ENCODE results near the gene PHLPP1. TPM values are rescaled to one million over a fixed set of nuclear protein-coding genes. Genes with fewer than 3 reads are reported as not detected.

Gene PHLPP1
- total RNA-seq, 1 experiment from 2014 or later = 39.9 TPM

DNA sequence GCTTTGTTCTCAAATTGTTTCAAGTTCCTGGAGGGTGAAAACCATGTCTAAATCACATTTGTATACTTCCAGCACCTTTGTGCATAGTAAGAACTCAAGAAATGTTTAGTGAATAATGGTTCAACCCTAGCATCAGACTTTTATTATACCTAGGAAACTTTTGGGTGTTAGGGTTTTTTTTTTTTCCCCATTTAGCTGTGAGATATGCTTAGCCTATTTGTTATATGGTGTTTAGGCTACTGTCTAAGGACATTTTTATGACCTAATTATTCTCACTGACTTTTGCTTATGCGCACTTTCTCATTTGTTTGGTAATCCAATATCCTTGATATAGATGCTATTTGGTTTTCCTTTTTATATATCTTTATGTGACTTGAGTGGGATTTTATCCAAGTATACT lies 164.7 kb downstream of the PHLPP1 start:
- H3K27ac ChIP-seq (ENCODE audit: insufficient read length, low read depth, low read length) = no peak overlapping the region
- no peaks in the 10 kb centered on the region for H3K9me3 ChIP-seq (ENCODE audit: control insufficient read depth, low read depth, low read length)
- peaks cover 22% of the 10 kb centered on the region; the same call in 1 of the 2 replicates for H3K4me1 ChIP-seq (ENCODE audit: insufficient read depth, low read length)
- no peak overlapping the region for H2AFZ ChIP-seq (ENCODE audit: low read length)
- no peak overlapping the region for H2BK120ac ChIP-seq (ENCODE audit: low read depth, low read length, poor library complexity, severe bottlenecking)
- no peak overlapping the region for H4K8ac ChIP-seq (replicated peaks; ENCODE audit: insufficient read length, low read depth, low read length)
- H3K14ac ChIP-seq (ENCODE audit: insufficient read depth, low read length) = no peak overlapping the region
- peak overlapping the region in 2 of 3 experiments; percentile 24 to 68; a peak in 5 of 7 replicates for H3K27ac Mint-ChIP-seq
- no peak overlapping the region for H2BK12ac ChIP-seq (ENCODE audit: insufficient read length, low read depth, low read length)
- H3K27me3 Mint-ChIP-seq (ENCODE audit: low read depth) = no peaks in the 10 kb centered on the region
- H3T11ph ChIP-seq (ENCODE audit: low read length) = no peak overlapping the region
- no peak overlapping the region for H2BK5ac ChIP-seq (ENCODE audit: insufficient read length, low read length)
- TF ChIP-seq, protein P1, sequence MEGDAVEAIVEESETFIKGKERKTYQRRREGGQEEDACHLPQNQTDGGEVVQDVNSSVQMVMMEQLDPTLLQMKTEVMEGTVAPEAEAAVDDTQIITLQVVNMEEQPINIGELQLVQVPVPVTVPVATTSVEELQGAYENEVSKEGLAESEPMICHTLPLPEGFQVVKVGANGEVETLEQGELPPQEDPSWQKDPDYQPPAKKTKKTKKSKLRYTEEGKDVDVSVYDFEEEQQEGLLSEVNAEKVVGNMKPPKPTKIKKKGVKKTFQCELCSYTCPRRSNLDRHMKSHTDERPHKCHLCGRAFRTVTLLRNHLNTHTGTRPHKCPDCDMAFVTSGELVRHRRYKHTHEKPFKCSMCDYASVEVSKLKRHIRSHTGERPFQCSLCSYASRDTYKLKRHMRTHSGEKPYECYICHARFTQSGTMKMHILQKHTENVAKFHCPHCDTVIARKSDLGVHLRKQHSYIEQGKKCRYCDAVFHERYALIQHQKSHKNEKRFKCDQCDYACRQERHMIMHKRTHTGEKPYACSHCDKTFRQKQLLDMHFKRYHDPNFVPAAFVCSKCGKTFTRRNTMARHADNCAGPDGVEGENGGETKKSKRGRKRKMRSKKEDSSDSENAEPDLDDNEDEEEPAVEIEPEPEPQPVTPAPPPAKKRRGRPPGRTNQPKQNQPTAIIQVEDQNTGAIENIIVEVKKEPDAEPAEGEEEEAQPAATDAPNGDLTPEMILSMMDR (conservative IDR thresholded peaks at IDR 0.05) = no peak
- no peaks in the 10 kb centered on the region for H4K20me1 ChIP-seq (ENCODE audit: control insufficient read depth, insufficient read depth, insufficient read length)
- peaks cover 0 to 7% (median 5%) of the 10 kb centered on the region in 3 experiments; a peak in 5 of 7 replicates for H3K36me3 Mint-ChIP-seq (ENCODE audit: insufficient read depth in 1 of 3, low read depth in 3 of 3)
- no peak overlapping the region for H2AK5ac ChIP-seq (ENCODE audit: insufficient read length, low read length)
- H4K91ac ChIP-seq (ENCODE audit: insufficient read length, low read depth, low read length) = no peak overlapping the region
- H3K23me2 ChIP-seq (ENCODE audit: insufficient read length, low read depth, low read length, poor library complexity, severe bottlenecking) = no peaks in the 10 kb centered on the region
- H3K4ac ChIP-seq (ENCODE audit: low read depth, low read length) = no peak overlapping the region
- H3K56ac ChIP-seq (ENCODE audit: insufficient read length, low read depth, low read length) = no peak overlapping the region
- H2BK15ac ChIP-seq (ENCODE audit: low read depth, low read length) = no peak overlapping the region
- H3K27me3 ChIP-seq (ENCODE audit: insufficient read depth, low read length) = no peaks in the 10 kb centered on the region
- H3K79me1 ChIP-seq (ENCODE audit: insufficient read depth, low read depth, low read length, poor library complexity, severe bottlenecking) = peaks cover 6% of the 10 kb centered on the region
- H3K9me3 Mint-ChIP-seq = no peaks in the 10 kb centered on the region; a peak in 1 of 5 replicates
- H3K79me2 ChIP-seq (ENCODE audit: insufficient read depth, low read length) = peaks cover 8% of the 10 kb centered on the region; the same call in 1 of the 2 replicates
- H2BK20ac ChIP-seq (ENCODE audit: low read depth, low read length, poor library complexity, severe bottlenecking) = no peak overlapping the region
- no peak overlapping the region for H3K23ac ChIP-seq (ENCODE audit: insufficient read length, low read depth, low read length)
- no peak overlapping the region for H3K9ac ChIP-seq (ENCODE audit: extremely low read depth, insufficient read length, low read length)
- no peak overlapping the region for H3K18ac ChIP-seq (ENCODE audit: insufficient read length, low read depth, low read length)
- WGBS (ENCODE audit: extremely low coverage, insufficient read length, low lambda C conversion rate) = no CpG with 5 or more reads among the region's 1 CpG
- no peak overlapping the region for H4K5ac ChIP-seq (ENCODE audit: insufficient read length, low read depth, low read length)
- peaks cover 72 to 73% of the 10 kb centered on the region in 2 experiments for H3K4me1 Mint-ChIP-seq
- no peak overlapping the region for H3K4me2 ChIP-seq (ENCODE audit: insufficient read depth, insufficient read length, low read length)
- no peak for DNase-seq
- H3K4me3 Mint-ChIP-seq = no peak overlapping the region

Measured in H9 (cell line).